Osteocyte (in vitro differentiated cells): Measurements from ENCODE around the gene NUAK1. TPM values are rescaled to one million over a fixed set of nuclear protein-coding genes. Genes with fewer than 3 reads are reported as not detected.
A peak's percentile ranks its signal among the peaks of the same experiment; 100 is the strongest.

Experiments
- DNase-seq: peaks from one replicate; pipeline ENCODE4 v3.0.0; 2021; ENCODE audit warnings: mixed read lengths; ENCODE audit not compliant: unreplicated experiment; ENCODE audit errors: extremely low spot score
- H3K27ac Mint-ChIP-seq: one replicate; pipeline ENCODE4 v1.8.0; 2021; ENCODE audit warnings: mild to moderate bottlenecking, mixed read lengths; ENCODE audit not compliant: unreplicated experiment
- H3K27me3 Mint-ChIP-seq: one replicate; pipeline ENCODE4 v1.8.0; 2021; ENCODE audit warnings: mixed read lengths; ENCODE audit not compliant: unreplicated experiment
- H3K36me3 Mint-ChIP-seq: one replicate; pipeline ENCODE4 v1.8.0; 2021; ENCODE audit warnings: mixed read lengths; ENCODE audit not compliant: unreplicated experiment
- H3K4me1 Mint-ChIP-seq: one replicate; pipeline ENCODE4 v1.8.0; 2021; ENCODE audit warnings: mixed read lengths; ENCODE audit not compliant: unreplicated experiment
- H3K4me3 Mint-ChIP-seq: one replicate; pipeline ENCODE4 v1.8.0; 2021; ENCODE audit warnings: mild to moderate bottlenecking, moderate library complexity, mixed read lengths; ENCODE audit not compliant: unreplicated experiment
- H3K9me3 Mint-ChIP-seq: one replicate; pipeline ENCODE4 v1.8.0; 2021; ENCODE audit warnings: mixed read lengths; ENCODE audit not compliant: unreplicated experiment
- CTCF ChIP-seq: fragments of 200-600 bp; sonication (generic); IDR thresholded peaks from 2 replicates; pipeline ENCODE4 v1.5.0; 2021; ENCODE audit warnings: antibody characterized with exemption, mild to moderate bottlenecking, moderate library complexity
- total RNA-seq: library from RNA; stranded (reverse); gene quantifications from 2 replicates; pipeline ENCODE4 v1.2.1, GENCODE V29; 2021

Gene NUAK1
- total RNA-seq, 1 donor from 2014 or later: 21.1 TPM

- no peaks in the 10 kb centered on the region for H3K27me3 Mint-ChIP-seq
- TF ChIP-seq CTCF: no peak
- no peak overlapping the region for H3K4me3 Mint-ChIP-seq
- peaks cover 16% of the 10 kb centered on the region for H3K36me3 Mint-ChIP-seq
- peak overlapping the region; percentile 46 for H3K27ac Mint-ChIP-seq
- H3K9me3 Mint-ChIP-seq: no peaks in the 10 kb centered on the region
- peaks cover 66% of the 10 kb centered on the region for H3K4me1 Mint-ChIP-seq
- no peak for DNase-seq
Measured at GRCh38 chr12:106088246-106088808, 50.4 kb downstream of the NUAK1 start.

- no peak for DNase-seq
- Mint-ChIP-seq H3K4me3 (no peak overlapping the region), H3K4me1 (peaks cover 69% of the 10 kb centered on the region), H3K27ac (no peak overlapping the region), H3K36me3 (peaks cover 16% of the 10 kb centered on the region), H3K9me3 (no peaks in the 10 kb centered on the region), H3K27me3 (no peaks in the 10 kb centered on the region)
- no peak for TF ChIP-seq CTCF
Measured at GRCh38 chr12:106086696-106087095, 52.1 kb downstream of the NUAK1 start.

GRCh38 chr12:106085213-106085612, 53.5 kb downstream of the NUAK1 start:
- Mint-ChIP-seq H3K9me3 (no peaks in the 10 kb centered on the region), H3K27me3 (no peaks in the 10 kb centered on the region), H3K4me1 (peaks cover 70% of the 10 kb centered on the region), H3K27ac (peak overlapping the region; percentile 96), H3K4me3 (no peak overlapping the region), H3K36me3 (peaks cover 14% of the 10 kb centered on the region)
- no peak for DNase-seq
- TF ChIP-seq CTCF: no peak

GRCh38 chr12:106084759-106085158, 54.0 kb downstream of the NUAK1 start:
- Mint-ChIP-seq H3K27ac (peak overlapping the region; percentile 96), H3K4me3 (no peak overlapping the region)
- no peak for TF ChIP-seq CTCF

GRCh38 chr12:106084014-106084671, 54.6 kb downstream of the NUAK1 start:
- peaks cover 16% of the 10 kb centered on the region for H3K36me3 Mint-ChIP-seq
- H3K27me3 Mint-ChIP-seq: no peaks in the 10 kb centered on the region
- H3K4me1 Mint-ChIP-seq: peaks cover 70% of the 10 kb centered on the region
- no peaks in the 10 kb centered on the region for H3K9me3 Mint-ChIP-seq
- peak overlapping the region; percentile 96 for H3K27ac Mint-ChIP-seq
- H3K4me3 Mint-ChIP-seq: peak overlapping the region; percentile 28
- TF ChIP-seq CTCF: no peak
- no peak for DNase-seq

More at GRCh38 chr12:106084759-106085158, 54.0 kb downstream of the NUAK1 start:
- Mint-ChIP-seq H3K9me3 (no peaks in the 10 kb centered on the region), H3K27me3 (no peaks in the 10 kb centered on the region), H3K36me3 (peaks cover 14% of the 10 kb centered on the region), H3K4me1 (peaks cover 70% of the 10 kb centered on the region)
- DNase-seq: no peak
